ENCODE measurements around the gene TTYH3.

DNA sequence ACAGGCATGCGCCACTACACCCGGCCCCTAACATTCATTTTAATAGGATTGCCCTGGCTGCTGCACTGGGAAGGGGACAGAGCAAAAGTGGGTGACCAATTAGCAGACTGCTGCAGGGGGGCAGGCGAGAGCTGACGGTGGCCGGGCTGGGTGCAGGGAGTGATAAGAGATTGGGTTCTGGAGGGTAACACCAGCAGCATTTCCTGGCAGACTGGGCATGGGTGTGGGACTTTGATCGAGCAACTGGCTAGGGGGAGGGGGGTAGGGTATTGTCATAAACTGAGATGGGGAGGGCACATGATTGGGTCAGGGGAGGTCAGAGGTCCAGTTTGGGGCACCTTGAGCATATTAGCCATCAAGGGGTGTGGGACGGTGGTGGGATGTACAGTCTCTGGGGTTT is 36.1 kb downstream of the TTYH3 start:
- TF ChIP-seq, protein P1, sequence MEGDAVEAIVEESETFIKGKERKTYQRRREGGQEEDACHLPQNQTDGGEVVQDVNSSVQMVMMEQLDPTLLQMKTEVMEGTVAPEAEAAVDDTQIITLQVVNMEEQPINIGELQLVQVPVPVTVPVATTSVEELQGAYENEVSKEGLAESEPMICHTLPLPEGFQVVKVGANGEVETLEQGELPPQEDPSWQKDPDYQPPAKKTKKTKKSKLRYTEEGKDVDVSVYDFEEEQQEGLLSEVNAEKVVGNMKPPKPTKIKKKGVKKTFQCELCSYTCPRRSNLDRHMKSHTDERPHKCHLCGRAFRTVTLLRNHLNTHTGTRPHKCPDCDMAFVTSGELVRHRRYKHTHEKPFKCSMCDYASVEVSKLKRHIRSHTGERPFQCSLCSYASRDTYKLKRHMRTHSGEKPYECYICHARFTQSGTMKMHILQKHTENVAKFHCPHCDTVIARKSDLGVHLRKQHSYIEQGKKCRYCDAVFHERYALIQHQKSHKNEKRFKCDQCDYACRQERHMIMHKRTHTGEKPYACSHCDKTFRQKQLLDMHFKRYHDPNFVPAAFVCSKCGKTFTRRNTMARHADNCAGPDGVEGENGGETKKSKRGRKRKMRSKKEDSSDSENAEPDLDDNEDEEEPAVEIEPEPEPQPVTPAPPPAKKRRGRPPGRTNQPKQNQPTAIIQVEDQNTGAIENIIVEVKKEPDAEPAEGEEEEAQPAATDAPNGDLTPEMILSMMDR (IDR thresholded peaks at IDR 0.05) = no peak
- no peak for TF ChIP-seq POLR2A (IDR thresholded peaks at IDR 0.05)

Data from uterus (tissue), 2 donors.